ENCODE data around the gene BCL2L12.

GRCh38 chr19:49632576-49632975 lies 33.2 kb upstream of the BCL2L12 start:
- TF ChIP-seq GATA2 (IDR thresholded peaks at IDR 0.05; ENCODE audit: low read depth, low read length) (no peak), GATA3 (IDR thresholded peaks at IDR 0.05; ENCODE audit: low read depth, low read length) (no peak)
